Measurements from ENCODE around the gene TMEM39B. TPM values are rescaled to one million over a fixed set of nuclear protein-coding genes. Genes with fewer than 3 reads are reported as not detected.
"Not testable (repeated sequence)": the region's sequence is repeated elsewhere in the genome, so short reads cannot be mapped to it uniquely, and the experiment has no call there.

Gene TMEM39B
- total RNA-seq, 2 experiments from 2014 or later = 17.2 to 17.6 TPM

DNA sequence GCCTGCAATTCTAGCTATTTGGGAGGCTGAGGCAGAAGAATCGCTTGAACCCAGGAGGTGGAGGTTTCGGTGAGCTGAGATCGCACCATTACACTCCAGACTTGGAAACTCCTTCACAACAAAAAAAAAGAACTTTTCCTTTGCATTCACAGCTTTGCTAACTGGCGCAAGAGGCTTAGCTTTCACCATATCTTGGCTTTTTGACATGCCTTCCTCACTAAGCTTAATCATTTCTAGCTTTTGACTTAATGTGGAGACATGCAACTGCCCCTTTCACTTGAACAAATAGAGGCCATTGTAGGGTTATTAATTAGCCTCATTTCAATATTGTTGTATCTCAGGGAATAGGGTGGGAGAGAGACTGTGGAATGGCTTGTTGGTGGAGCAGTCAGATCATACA is 43.8 kb downstream of the TMEM39B start:
- Mint-ChIP-seq H3K4me3 (no peak overlapping the region), H3K4me1 (ENCODE audit: low read depth) (peaks cover 59% of the 10 kb centered on the region), H3K27ac (no peak overlapping the region), H3K36me3 (ENCODE audit: low read depth) (peaks cover 1% of the 10 kb centered on the region), H3K27me3 (ENCODE audit: low read depth) (no peaks in the 10 kb centered on the region), H3K9me3 (no peaks in the 10 kb centered on the region)
- DNase-seq = no peak
- intact Hi-C loops (cut with micrococcal nuclease) = no loop called here
- CTCF ChIA-PET = no interaction called here

DNA sequence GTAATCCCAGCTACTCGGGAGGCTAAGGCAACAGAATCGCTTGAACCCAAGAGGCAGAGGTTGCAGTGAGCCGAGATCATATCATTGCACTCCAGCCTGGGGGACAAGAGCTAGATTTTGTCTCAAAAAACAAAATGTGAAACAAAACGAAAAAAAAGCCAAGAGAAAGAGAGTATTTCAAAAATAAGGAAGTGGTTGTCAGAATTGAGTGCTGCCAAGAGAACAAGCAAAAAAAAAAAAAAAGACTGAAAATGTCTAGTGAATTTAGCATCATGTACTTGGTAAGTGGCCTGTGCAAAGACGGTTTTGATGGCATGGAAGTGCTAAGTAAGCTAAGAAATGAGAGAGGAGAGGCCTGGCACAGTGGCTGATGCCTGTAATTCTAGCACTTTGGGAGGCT is 49.4 kb downstream of the TMEM39B start:
- no peak overlapping the region for H3K27ac Mint-ChIP-seq
- no peak for DNase-seq
- no peak overlapping the region for H3K4me3 Mint-ChIP-seq
- CTCF ChIA-PET = interaction anchor here (1.0 to 2.1 kb wide), 3 partner anchors 10 to 93 kb away, joined by 3 to 4 read pairs (median 4); partner anchors contain the start of gene KPNA6
- peaks cover 4% of the 10 kb centered on the region for H3K36me3 Mint-ChIP-seq (ENCODE audit: low read depth)
- peaks cover 56% of the 10 kb centered on the region for H3K4me1 Mint-ChIP-seq (ENCODE audit: low read depth)
- H3K27me3 Mint-ChIP-seq (ENCODE audit: low read depth) = no peaks in the 10 kb centered on the region
- H3K9me3 Mint-ChIP-seq = no peaks in the 10 kb centered on the region
- intact Hi-C loops (cut with micrococcal nuclease) = no loop called here

DNA sequence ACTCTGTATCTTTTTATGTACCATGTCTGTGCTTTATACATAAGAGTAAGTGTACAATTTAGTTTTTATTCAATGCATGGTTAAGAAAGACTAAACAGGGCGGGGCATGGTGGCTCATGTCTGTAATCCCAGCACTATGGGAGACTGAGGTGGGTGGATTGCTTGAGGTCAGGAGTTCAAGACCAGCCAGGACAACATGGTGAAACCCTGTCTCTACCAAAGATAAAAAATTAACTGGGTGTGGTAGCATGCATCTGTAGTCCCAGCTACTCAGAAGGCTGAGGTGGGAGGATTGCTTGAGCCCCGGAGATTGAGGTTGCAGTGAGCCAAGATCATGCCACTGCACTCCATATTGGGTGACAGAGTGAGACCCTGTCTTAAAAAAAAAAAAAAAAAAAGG is 50.6 kb downstream of the TMEM39B start:
- H3K9me3 Mint-ChIP-seq; H3K4me3 Mint-ChIP-seq; DNase-seq; intact Hi-C loops (cut with micrococcal nuclease); H3K27me3 Mint-ChIP-seq (ENCODE audit: low read depth); H3K36me3 Mint-ChIP-seq (ENCODE audit: low read depth); H3K27ac Mint-ChIP-seq: not testable (repeated sequence)
- H3K4me1 Mint-ChIP-seq (ENCODE audit: low read depth) = peaks cover 57% of the 10 kb centered on the region
- CTCF ChIA-PET = interaction anchor here (2.1 kb wide), 1 partner anchor 15 kb away, joined by 4 read pairs; the partner anchor contains the start of gene KPNA6

DNA sequence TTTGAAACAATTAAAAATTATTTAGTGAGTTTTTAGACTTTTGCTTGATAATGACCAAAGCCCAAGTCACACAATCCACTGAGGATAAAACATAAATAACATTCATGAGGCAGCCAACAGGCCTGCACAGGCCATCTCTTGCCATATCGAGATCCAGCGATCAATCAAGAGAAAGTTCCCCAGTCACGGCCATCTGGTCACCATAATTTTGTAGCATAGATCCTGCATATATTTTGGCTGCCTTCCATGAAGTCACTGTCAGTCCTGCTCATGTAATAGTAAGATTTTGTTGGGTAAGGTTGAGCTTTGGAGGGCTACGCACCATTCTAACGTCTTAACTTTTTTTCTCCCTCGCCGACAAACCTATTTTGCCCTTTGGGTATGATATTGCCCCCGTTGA is 52.6 kb downstream of the TMEM39B start:
- CTCF ChIA-PET = interaction anchor here (0.7 kb wide), 1 partner anchor 408 kb away, joined by 3 read pairs; no protein-coding TSS in a partner anchor
- Mint-ChIP-seq H3K27ac (no peak overlapping the region), H3K27me3 (ENCODE audit: low read depth) (no peaks in the 10 kb centered on the region), H3K4me1 (ENCODE audit: low read depth) (peaks cover 62% of the 10 kb centered on the region), H3K36me3 (ENCODE audit: low read depth) (peaks cover 4% of the 10 kb centered on the region), H3K9me3 (no peaks in the 10 kb centered on the region), H3K4me3 (no peak overlapping the region)
- no peak for DNase-seq
- intact Hi-C loops (cut with micrococcal nuclease) = no loop called here

DNA sequence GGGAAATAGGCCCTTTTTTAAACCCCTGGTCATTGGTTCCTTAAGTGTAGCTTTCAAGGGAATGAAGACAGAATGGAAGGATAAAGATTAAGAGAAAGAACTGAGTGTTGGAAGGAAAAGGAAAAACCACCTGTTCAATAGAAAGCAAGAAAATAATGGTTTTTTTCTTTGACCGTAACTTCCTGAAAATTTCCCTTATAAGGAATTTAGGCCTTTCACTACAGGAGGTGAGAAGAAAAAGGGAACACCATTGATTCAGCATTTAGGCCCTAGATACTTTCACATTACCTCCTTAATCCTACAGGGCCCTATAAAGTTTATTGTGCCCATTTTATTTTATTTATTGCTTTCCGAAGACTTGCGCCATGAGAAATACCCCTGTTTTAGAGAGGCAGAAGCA is 54.0 kb downstream of the TMEM39B start:
- DNase-seq = no peak
- CTCF ChIA-PET = interaction anchor here (1.0 to 1.6 kb wide), 2 partner anchors 12 to 46 kb away, joined by 4 to 7 read pairs; no protein-coding TSS in a partner anchor
- intact Hi-C loops (cut with micrococcal nuclease) = no loop called here
- H3K9me3 Mint-ChIP-seq = no peaks in the 10 kb centered on the region
- no peak overlapping the region for H3K27ac Mint-ChIP-seq
- no peaks in the 10 kb centered on the region for H3K27me3 Mint-ChIP-seq (ENCODE audit: low read depth)
- H3K36me3 Mint-ChIP-seq (ENCODE audit: low read depth) = peaks cover 5% of the 10 kb centered on the region
- H3K4me3 Mint-ChIP-seq = no peak overlapping the region
- H3K4me1 Mint-ChIP-seq (ENCODE audit: low read depth) = peaks cover 49% of the 10 kb centered on the region

DNA sequence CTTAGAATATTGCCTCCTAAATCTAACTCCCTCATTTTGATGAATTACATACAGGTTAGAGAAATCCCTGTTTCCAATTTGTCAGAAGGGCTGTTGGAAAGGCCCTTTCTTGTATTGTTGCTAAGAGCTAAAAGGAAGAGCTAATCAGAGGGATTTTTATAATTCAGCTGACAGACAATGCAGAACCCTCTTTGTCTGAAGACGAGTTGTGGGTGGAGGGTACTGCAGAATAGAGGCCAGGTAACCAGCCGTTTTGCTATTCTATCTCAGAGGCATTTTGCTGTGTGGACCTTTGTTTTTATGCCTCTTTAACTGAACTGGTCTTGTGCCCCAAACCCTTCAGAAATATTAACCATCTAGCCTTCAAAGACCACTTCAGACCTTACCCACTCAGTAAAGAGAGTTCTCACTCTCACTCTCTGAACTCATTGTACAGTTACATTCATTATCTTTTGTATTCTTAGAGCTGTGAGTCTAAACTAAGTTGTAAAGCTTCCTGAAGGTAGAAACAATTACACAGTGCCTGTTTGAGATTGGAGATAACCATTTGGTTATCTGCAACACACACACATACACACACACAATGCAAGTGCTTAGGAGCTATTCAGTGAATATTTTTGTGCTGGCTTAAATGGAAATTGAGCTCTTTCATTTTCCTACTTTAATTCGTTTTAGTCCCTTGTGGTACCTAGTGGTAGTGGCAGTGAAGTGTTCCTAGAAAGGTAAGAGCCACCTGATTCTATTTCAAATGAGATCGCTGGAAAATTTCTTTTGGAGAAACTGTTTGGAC is 54.9 kb downstream of the TMEM39B start:
- intact Hi-C loops (cut with micrococcal nuclease) = no loop called here
- DNase-seq = no peak
- Mint-ChIP-seq H3K27ac (no peak overlapping the region), H3K4me1 (ENCODE audit: low read depth) (peaks cover 42% of the 10 kb centered on the region), H3K9me3 (no peaks in the 10 kb centered on the region), H3K4me3 (no peak overlapping the region), H3K36me3 (ENCODE audit: low read depth) (peaks cover 1% of the 10 kb centered on the region), H3K27me3 (ENCODE audit: low read depth) (no peaks in the 10 kb centered on the region)
- CTCF ChIA-PET = interaction anchor here (0.6 to 1.6 kb wide), 5 partner anchors 13 to 65 kb away, joined by 3 to 7 read pairs (median 4); partner anchors contain the start of gene KPNA6

DNA sequence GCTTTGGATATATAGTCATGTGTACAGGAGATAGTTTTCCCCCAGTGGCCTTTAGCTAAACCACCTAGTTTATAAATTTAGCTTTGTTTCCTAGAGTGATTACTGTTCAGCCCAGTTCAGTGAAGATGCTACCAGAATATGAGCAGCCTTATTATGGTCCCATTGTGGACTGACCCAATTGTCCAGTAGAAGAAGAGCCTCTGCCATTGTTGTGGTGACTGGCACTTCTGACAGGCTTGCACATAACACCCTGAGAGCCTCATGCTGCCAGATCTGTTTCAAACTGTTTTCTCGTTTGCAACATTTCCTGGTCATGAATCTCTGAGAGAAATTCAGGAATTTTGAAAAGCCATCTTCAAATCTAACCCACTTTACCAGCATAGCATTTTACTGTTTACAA is 55.7 kb downstream of the TMEM39B start:
- H3K9me3 Mint-ChIP-seq = no peaks in the 10 kb centered on the region
- H3K36me3 Mint-ChIP-seq (ENCODE audit: low read depth) = peaks cover 1% of the 10 kb centered on the region
- CTCF ChIA-PET = interaction anchor here (1.1 to 1.6 kb wide), 2 partner anchors 14 to 66 kb away, joined by 3 to 7 read pairs; no protein-coding TSS in a partner anchor
- H3K27me3 Mint-ChIP-seq (ENCODE audit: low read depth) = no peaks in the 10 kb centered on the region
- DNase-seq = no peak
- no peak overlapping the region for H3K27ac Mint-ChIP-seq
- intact Hi-C loops (cut with micrococcal nuclease) = no loop called here
- peaks cover 38% of the 10 kb centered on the region for H3K4me1 Mint-ChIP-seq (ENCODE audit: low read depth)
- no peak overlapping the region for H3K4me3 Mint-ChIP-seq

DNA sequence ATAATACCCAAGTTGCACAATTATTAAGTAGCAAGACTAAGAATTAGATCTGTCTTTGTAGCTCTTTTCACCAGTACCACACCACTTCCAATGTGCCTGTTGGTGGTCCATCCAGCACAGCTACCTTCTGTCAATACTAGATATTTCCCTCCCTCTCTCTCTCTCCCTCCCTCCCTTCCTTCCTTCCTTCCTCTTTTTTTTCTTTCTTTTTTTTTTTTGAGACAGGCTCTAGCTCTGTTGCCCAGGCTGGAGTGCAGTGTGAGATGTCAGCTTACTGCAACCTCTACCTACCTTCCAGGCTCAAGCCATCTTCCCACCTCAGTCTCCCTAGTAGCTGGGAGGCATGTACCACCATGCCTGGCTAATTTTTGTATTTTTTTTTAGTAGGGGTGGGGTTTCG is 56.2 kb downstream of the TMEM39B start:
- Mint-ChIP-seq H3K4me3 (no peak overlapping the region), H3K4me1 (ENCODE audit: low read depth) (peaks cover 39% of the 10 kb centered on the region), H3K27ac (no peak overlapping the region)

DNA sequence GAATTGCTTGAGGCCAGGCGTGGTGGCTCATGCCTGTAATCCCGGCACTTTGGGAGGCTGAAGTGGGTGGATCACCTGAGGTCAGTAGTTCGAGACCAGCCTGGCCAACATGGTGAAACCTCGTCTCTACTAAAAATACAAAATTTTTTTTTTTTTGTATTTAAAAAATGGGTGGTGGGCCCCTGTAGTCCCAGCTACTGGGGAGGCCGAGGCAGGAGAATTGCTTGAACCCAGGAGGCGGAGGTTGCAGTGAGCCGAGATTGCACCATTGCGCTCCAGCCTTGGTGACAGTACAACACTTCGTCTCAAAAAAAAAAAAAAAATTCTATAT is 61.2 kb downstream of the TMEM39B start:
- H3K27ac Mint-ChIP-seq; intact Hi-C loops (cut with micrococcal nuclease); H3K36me3 Mint-ChIP-seq (ENCODE audit: low read depth); H3K9me3 Mint-ChIP-seq; H3K27me3 Mint-ChIP-seq (ENCODE audit: low read depth); DNase-seq; H3K4me3 Mint-ChIP-seq: not testable (repeated sequence)
- CTCF ChIA-PET = interaction anchor here (0.6 to 0.7 kb wide), 3 partner anchors 16 to 142 kb away, joined by 3 read pairs; no protein-coding TSS in a partner anchor
- H3K4me1 Mint-ChIP-seq (ENCODE audit: low read depth) = peaks cover 32% of the 10 kb centered on the region

More for the DNA sequence above, 56.2 kb downstream of the TMEM39B start:
- intact Hi-C loops (cut with micrococcal nuclease) = no loop called here
- CTCF ChIA-PET = no interaction called here
- no peaks in the 10 kb centered on the region for H3K9me3 Mint-ChIP-seq
- no peak for DNase-seq
- H3K36me3 Mint-ChIP-seq (ENCODE audit: low read depth) = peaks cover 1% of the 10 kb centered on the region
- H3K27me3 Mint-ChIP-seq (ENCODE audit: low read depth) = no peaks in the 10 kb centered on the region

DNA sequence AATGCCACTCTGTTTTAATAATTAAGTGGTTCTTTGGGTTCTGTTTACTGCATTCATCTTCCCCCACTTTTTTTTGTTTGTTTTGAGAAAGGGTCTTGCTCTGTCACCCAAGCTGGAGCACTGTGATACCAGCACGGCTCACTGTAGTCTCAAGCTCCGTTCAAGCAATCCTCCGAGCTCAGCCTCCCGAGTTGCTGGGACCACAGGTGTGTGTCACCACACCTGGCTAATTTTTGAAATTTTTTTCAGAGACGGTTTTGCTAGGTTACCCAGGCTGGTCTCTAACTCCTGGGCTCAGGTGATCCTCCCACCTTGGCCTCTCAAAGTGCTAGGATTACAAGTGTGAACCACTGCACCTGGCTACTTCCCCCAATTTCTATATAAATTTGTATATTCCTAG is 64.4 kb downstream of the TMEM39B start:
- no peak for DNase-seq
- H3K4me3 Mint-ChIP-seq = no peak overlapping the region
- H3K36me3 Mint-ChIP-seq (ENCODE audit: low read depth) = peaks cover 8% of the 10 kb centered on the region
- no peaks in the 10 kb centered on the region for H3K27me3 Mint-ChIP-seq (ENCODE audit: low read depth)
- H3K9me3 Mint-ChIP-seq = no peaks in the 10 kb centered on the region
- CTCF ChIA-PET = no interaction called here
- H3K4me1 Mint-ChIP-seq (ENCODE audit: low read depth) = peaks cover 44% of the 10 kb centered on the region
- intact Hi-C loops (cut with micrococcal nuclease) = no loop called here
- no peak overlapping the region for H3K27ac Mint-ChIP-seq

DNA sequence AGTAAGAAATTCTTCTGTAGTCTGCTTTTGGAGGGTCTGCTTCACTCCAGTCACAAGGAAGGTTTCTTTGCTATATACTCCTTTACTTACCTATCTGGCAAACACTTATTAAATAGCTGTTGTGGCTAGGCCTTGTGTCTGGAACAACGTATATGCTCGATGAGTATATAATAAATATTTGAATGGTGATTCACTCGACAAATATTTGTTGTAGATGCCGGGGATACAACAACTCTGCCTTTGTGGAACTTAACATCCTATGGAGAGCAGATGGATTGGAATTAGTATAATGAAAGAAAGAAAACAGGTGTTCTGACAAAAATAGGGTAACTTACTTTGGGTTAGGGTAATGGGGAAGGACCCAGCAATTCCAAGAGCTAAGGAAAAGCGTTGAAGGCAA is 66.2 kb downstream of the TMEM39B start:
- Mint-ChIP-seq H3K27ac (no peak overlapping the region), H3K9me3 (no peaks in the 10 kb centered on the region), H3K4me1 (ENCODE audit: low read depth) (peaks cover 52% of the 10 kb centered on the region), H3K36me3 (ENCODE audit: low read depth) (peaks cover 8% of the 10 kb centered on the region), H3K27me3 (ENCODE audit: low read depth) (no peaks in the 10 kb centered on the region), H3K4me3 (no peak overlapping the region)
- CTCF ChIA-PET = interaction anchor here (0.8 to 1.2 kb wide), 2 partner anchors 66 to 109 kb away, joined by 3 read pairs; partner anchors contain the start of gene TMEM39B
- intact Hi-C loops (cut with micrococcal nuclease) = no loop called here
- no peak for DNase-seq

DNA sequence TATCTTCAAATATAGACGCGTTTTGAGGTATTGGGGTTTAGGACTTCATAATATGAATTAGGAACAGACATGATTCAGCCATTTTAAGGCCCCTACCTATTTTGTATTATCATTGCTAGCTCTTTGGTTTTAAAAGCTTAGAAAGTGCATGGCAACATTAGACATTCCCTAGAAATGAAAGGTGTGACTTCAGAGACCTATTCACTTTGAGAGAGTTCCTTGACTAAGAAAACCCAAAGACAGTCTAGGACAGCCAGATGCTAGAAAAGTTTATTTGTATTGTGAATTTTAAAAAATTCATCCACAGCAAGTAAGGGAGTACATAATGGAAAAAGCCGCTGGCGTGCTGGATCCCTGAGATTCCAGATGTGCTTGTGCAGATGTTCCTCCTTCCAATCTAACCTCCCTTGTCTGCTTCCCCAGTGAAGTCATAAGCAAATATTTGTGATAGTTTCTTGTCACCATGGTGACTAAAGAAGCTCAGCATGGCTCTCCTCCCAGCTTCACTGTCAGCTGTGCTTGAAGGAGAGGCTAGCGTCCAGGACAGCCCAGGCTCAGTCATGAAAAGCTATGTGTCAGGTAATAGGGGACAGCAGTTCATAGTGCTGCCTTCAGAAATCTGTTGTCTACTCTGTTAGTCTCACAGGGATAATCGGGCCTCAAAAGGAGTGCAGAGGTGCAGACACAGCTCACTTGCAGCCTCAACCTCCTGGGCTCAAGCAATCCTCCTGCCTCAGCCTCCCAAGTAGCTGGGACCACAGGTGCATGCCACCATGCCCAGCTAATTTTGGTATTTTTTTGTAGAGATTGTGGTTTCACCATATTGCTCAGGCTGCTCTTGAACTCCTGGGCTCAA is 69.9 kb downstream of the TMEM39B start:
- H3K9me3 Mint-ChIP-seq = peaks cover 4% of the 10 kb centered on the region
- H3K4me1 Mint-ChIP-seq (ENCODE audit: low read depth) = peaks cover 59% of the 10 kb centered on the region
- no peak overlapping the region for H3K4me3 Mint-ChIP-seq
- DNase-seq = no peak
- no peaks in the 10 kb centered on the region for H3K27me3 Mint-ChIP-seq (ENCODE audit: low read depth)
- intact Hi-C loops (cut with micrococcal nuclease) = no loop called here
- CTCF ChIA-PET = interaction anchor here (0.6 kb wide), 1 partner anchor 258 kb away, joined by 3 read pairs; no protein-coding TSS in a partner anchor
- peaks cover 10% of the 10 kb centered on the region for H3K36me3 Mint-ChIP-seq (ENCODE audit: low read depth)
- H3K27ac Mint-ChIP-seq = no peak overlapping the region
